KOPT-K1 (cell line): ENCODE measurements around the gene PLBD1.

Experiments
- H3K27ac ChIP-seq: fragments of 200-600 bp; sonication (generic); 2 replicates; pipeline ENCODE4 v1.5.1; 2016; ENCODE audit warnings: antibody characterized with exemption, mild to moderate bottlenecking, low read depth, low read length; ENCODE audit not compliant: poor library complexity, severe bottlenecking
- H3K36me3 ChIP-seq: fragments of 200-600 bp; sonication (generic); 2 replicates; pipeline ENCODE4 v1.5.1; 2017; ENCODE audit warnings: antibody characterized with exemption, mild to moderate bottlenecking, low read length, moderate library complexity; ENCODE audit not compliant: insufficient read depth
- H3K9me3 ChIP-seq: fragments of 200-600 bp; sonication (generic); 2 replicates; pipeline ENCODE4 v1.5.1; 2017; ENCODE audit warnings: antibody characterized with exemption, low read length, mild to moderate bottlenecking; ENCODE audit not compliant: insufficient read depth, poor library complexity, severe bottlenecking

PLBD1 gene

DNA sequence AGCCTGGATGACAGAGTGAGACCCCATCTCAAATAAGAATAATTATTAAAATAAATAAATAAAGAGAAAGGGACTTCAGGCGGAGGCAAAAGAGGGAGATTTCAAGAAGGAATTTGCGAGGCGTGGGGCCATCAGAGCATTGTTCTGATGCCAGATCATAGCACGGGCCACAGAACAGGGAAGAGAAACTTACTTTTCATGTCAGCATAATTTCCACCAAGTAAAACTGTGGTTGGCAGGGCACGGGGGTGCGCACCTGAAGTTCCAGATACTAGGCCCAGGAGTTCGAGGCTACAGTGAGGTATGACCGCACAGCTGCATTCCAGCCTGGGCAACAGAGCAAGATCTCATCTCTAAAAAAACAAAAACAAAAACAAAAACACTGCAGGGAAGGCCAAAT, 11.0 kb upstream of the PLBD1 start:
- Histone ChIP-seq H3K27ac (no peak overlapping the region), H3K36me3 (no peaks in the 10 kb centered on the region)

DNA sequence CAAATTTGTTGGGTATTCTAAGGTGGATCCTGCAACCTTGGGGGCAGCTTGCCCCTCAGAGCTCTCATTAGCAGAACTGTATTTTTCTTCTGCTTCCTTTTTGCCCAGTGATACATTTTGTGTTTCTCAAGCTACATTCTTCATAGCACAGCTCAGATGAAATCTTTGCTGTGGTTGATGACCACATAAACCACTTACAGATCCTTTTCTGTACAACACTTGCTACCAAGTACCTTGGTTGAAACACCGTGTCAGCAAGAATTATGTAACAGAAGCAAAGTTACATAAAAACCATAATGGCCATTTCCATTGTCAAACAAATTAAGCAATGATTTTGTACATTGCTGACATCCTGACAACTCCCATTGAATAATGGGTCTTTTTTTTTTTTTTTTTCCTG, 9.7 kb upstream of the PLBD1 start:
- no peaks in the 10 kb centered on the region for H3K9me3 ChIP-seq
- no peaks in the 10 kb centered on the region for H3K36me3 ChIP-seq
- H3K27ac ChIP-seq, result no peak overlapping the region

More for the DNA sequence above, 11.0 kb upstream of the PLBD1 start:
- H3K9me3 ChIP-seq, result no peaks in the 10 kb centered on the region

DNA sequence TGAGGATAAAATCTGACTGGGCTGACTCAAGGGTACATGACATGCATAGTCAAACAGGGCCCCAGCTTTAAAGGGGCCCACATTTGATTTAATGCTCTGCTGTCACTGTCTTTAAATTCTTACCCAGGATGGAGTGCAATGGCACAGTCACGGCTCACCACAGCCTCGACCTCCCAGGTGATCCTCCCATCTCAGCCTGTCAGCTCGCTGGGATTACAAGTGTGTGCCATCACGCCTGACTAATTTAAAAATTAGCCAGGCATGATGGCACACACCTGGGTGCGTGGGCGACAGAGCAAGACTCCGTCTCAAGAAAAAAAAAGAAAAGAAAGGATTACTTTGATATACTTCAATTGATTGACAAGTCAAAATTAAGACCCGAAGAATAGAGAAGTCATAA, 9.2 kb upstream of the PLBD1 start:
- H3K27ac ChIP-seq, result no peak overlapping the region
- no peaks in the 10 kb centered on the region for H3K9me3 ChIP-seq
- no peaks in the 10 kb centered on the region for H3K36me3 ChIP-seq

DNA sequence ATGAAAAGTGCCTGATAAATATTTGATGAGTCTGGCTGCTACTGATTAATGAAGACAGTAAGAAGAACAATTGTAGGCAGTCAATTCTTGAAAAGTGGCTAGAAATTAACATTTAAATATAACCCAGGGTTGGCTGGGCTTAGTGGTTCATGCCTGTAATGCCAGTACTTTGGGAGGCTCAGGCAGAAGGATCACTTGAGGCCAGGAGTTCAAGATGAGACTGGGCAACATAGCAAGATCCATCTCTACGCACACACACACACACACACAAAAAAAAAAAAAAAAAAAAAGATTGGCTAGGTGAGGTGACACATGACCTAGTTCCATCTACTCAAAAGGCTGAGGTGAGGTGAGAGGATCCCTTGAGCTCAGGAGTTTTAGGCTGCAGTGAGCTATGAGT, 7.9 kb upstream of the PLBD1 start:
- Histone ChIP-seq H3K36me3 (no peaks in the 10 kb centered on the region), H3K27ac (no peak overlapping the region), H3K9me3 (no peaks in the 10 kb centered on the region)

DNA sequence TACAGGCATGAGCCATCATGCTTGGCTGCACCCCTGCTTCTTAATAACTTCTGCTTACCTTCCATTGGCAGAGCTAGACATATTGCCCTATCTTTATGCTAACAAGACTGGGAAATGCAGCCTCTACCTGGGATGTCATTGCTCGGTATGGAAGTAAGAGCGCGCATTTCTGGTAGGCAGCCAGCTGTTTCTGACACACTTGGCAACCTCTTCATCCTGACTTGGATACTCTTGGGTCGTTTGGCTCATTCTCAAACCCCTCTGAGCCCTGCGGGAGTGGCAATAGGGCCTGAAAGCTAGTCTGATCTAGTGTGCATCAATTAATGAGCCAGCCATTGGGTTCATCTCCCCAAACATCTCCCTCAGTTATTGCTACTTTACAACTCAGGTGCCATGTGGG, 5.4 kb upstream of the PLBD1 start:
- Histone ChIP-seq H3K9me3 (peaks cover 2% of the 10 kb centered on the region), H3K27ac (no peak overlapping the region), H3K36me3 (no peaks in the 10 kb centered on the region)

DNA sequence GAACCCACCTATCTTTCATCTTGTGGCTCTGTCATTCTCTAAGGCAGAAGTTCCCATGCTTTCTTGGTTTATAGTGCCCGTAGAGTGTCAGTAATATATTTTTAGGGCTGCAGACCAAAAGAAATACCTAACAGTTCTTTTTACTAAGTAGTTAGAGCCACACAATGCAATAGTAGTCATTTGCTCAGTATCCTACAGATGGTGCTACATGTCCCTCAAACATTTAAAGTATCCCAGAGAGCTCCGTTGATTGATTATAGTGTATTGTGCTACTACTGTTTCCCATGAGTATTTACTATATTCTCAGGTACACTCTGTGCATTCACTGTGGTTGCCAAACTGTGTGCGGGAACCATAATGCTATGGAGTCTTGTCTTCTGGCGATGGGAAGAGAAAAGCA, 4.7 kb upstream of the PLBD1 start:
- no peak overlapping the region for H3K27ac ChIP-seq
- peaks cover 10% of the 10 kb centered on the region for H3K9me3 ChIP-seq
- H3K36me3 ChIP-seq, result no peaks in the 10 kb centered on the region

DNA sequence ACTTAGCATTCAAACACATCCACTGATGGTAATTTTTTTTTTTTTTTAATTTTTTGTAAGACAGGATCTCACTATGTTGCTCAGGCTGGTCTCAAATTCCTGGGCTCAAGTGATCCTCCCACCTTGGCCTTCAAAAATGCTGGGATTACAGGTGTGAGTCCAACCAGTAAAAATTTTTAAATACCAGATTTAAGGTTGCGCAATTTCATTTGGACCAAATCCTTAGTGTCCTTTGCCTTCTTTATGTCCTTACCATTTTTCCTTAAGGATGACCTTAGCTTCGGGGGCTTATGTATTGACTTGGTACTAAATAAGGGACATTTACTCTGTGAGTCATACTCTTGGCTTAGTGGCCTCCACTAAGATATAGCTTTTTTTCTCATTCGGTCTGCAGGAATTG, 4.1 kb upstream of the PLBD1 start:
- H3K27ac ChIP-seq, result no peak overlapping the region
- H3K9me3 ChIP-seq, result peaks cover 10% of the 10 kb centered on the region
- no peaks in the 10 kb centered on the region for H3K36me3 ChIP-seq

DNA sequence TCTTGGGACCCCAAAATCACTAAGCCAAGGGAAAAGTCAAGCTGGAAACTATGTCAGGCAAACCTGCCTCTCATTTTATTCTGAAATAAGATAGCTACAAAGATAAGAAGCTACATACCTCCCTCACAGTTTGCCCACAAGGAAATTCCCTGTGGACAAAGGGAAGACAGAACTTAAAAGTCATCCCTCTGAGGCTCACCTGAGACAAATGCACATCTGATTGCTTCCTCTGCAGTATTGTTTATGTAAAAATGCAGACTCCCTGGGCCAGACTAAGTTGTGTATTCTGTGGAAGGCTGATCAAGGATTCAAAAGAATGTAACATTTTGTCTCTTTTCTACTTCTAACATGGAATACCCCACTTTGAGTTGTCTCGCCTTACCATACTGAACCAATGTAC, 2.5 kb upstream of the PLBD1 start:
- Histone ChIP-seq H3K27ac (no peak overlapping the region), H3K36me3 (no peaks in the 10 kb centered on the region)

DNA sequence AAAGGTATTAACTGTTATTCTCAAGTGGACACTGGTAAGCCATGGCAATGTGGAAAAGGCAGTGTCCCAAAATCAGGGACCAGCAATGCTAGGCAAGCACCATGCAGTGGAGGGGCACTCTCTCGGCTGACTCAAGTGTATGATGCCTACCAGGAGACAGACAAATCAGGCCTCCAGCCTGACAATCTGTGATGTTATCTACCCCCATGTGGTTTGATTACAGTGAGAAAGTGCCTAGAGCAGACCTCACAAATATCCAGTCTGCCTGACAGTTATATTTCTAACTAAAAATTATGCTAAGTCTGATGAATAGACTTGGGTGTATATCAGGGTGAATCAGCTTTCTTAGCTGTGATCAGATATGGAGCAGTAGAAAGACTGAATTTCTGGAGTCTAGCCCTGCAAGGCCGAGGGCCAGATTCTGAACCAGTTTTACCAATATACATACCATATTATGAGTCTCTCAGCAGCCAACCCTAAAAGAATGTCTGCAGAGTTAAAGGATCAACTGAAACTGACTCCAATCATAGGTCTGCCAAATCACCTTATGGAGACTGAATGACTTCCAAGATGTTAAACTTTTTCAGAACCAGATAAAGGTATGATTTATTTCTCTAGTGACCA, 3.2 kb downstream of the PLBD1 start:
- no peak overlapping the region for H3K27ac ChIP-seq
- no peaks in the 10 kb centered on the region for H3K36me3 ChIP-seq
- peaks cover 10% of the 10 kb centered on the region for H3K9me3 ChIP-seq

More for the DNA sequence above, 2.5 kb upstream of the PLBD1 start:
- H3K9me3 ChIP-seq, result peaks cover 10% of the 10 kb centered on the region

DNA sequence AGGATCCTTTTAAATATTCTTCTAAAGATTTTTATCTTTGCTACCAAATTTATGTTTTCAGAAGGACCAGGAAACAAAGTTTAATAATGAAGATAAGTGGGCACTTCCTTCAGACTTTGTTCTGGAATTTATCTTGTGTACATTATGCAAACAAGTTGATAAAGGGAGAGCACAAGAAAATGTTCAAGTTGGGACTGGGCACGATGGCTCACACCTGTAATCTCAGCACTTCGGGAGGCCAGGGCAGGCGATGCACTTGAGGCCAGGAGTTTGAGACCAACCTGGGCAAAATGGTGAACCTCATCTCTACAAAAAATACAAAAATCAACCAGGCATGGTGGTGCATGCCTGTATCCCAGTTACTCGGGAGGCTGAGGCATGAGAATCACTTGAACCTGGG, 4.6 kb downstream of the PLBD1 start:
- H3K27ac ChIP-seq, result no peak overlapping the region
- H3K9me3 ChIP-seq, result peaks cover 6% of the 10 kb centered on the region
- H3K36me3 ChIP-seq, result no peaks in the 10 kb centered on the region

DNA sequence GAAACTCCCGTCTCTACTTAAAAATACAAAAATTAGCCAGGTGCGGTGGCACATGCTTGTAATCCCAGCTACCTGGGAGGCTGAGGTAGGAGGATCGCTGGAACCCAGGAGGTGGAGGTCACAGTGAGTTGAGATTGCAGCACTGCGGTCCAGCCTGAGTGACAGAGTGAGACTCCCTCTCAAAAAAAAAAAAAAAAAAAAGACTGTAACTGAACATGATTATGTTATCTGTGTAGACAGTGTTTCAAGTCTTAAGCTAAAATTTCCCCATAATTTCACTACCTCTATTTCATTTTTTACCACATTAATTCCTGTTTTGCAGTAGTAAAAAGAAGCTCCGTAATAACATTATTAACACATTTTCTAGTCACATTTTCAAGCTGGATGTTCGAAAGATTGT, 5.4 kb downstream of the PLBD1 start:
- H3K9me3 ChIP-seq, result no peaks in the 10 kb centered on the region
- H3K27ac ChIP-seq, result no peak overlapping the region
- no peaks in the 10 kb centered on the region for H3K36me3 ChIP-seq

DNA sequence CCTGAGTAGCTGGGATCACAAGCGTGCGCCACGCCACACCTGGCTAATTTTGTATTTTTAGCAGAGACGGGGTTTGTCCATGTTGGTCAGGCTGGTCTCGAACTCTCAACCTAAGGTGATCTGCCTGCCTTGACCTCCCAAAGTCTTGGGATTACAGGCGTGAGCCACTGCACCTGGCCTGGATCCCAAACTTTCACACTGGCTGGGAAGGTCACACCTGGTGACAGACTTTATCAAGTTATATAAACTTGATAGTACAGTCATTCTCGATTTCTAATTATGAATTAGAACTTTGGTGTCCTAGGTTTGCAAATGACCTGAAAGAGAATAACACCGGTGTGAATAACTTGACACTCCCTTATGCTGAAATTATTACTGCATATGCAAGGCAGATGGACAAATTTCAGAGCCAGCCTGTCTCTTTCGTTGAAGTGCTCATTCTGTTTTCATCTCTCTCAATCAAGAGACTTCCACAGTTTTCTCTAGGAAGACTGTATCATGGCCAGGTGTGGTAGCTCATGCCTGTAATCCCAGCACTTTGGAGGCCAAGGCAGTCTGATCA, 5.9 kb downstream of the PLBD1 start:
- H3K27ac ChIP-seq, result no peak overlapping the region
- H3K36me3 ChIP-seq, result no peaks in the 10 kb centered on the region
- no peaks in the 10 kb centered on the region for H3K9me3 ChIP-seq

DNA sequence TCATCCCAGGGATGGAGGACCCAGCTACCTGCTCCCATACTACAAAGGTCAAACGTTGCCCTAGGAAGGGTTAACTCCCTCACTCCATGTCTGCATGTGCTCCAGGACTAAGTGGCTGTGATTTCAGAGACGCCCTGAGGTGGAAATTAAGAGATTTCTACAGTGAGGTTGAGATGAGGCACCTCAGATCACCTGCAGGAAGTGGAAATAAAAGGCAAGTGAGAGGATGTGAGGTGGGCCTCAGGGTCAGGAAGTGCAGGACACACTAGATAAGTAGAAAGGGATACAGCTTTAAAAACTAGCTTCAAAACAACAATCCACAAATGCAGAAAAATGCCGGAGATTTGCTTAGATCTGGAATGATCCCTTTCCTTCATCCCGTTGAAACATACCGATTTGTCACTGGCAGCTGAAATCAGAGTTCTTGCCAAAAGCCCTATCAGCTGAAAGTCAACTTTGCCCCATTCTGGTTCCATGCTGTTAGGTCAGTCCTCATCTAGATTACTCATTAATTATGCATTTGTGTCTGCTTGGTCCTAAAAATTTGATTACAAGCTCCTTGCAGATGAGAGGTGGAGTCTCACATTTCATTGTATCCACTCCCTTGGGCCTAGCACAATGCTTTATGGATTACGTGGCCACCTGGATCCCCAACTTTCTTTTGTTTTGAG, 6.6 kb downstream of the PLBD1 start:
- H3K27ac ChIP-seq, result no peak overlapping the region
- no peaks in the 10 kb centered on the region for H3K9me3 ChIP-seq
- H3K36me3 ChIP-seq, result no peaks in the 10 kb centered on the region

DNA sequence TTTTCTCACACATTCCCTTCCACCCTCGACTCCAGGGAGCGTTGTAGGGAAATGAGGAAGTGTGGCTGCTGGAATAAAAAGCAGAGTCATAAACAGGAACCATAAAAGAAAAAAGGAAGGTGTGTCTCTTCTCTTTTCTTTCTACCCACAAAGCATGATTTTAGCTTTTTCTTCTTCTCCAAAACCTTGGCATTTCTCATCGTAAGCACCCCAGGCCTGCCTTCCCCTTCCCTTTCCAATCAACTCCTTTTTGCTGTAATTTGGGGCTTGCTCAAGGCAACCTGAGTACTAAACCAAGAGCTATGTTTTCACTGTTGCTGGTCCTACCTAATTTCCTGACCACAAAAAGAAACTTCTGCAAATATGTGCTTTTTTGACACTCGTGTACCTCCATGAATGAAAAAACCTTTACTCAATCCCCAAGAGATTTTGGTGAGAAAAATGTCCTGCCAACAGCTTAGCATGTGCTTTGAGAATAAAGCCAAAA, 9.2 kb downstream of the PLBD1 start:
- Histone ChIP-seq H3K9me3 (no peaks in the 10 kb centered on the region), H3K27ac (no peak overlapping the region), H3K36me3 (no peaks in the 10 kb centered on the region)

DNA sequence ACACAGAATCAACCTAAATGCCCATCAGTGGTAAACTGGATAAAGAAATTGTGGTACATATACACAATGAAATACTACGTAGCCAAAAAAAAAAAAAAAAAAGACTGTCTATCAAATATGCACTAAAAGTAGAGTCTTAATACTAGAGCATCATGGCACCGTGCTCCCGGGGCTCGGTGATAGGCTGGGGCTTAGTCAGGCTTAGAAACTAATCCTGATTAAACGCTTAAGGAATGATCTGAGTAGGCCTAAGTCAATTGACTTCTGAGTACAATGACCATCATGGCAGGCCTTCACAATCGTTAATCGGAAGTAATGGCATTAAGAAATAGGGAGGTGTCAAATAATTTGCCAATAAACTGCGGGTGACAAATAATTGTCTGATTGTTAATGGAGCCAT, 9.7 kb downstream of the PLBD1 start:
- no peak overlapping the region for H3K27ac ChIP-seq
- no peaks in the 10 kb centered on the region for H3K36me3 ChIP-seq
- H3K9me3 ChIP-seq, result no peaks in the 10 kb centered on the region
